CD4-positive, CD25-positive, alpha-beta regulatory T cell (primary cell): ENCODE measurements around the gene RAD51B. TPM values are rescaled to one million over a fixed set of nuclear protein-coding genes. Genes with fewer than 3 reads are reported as not detected.

ENCODE experiments used
- ATAC-seq, 2 donors: fragments of 150-1000 bp; cut with Tn5 transposase; one replicate each; pipeline ENCODE4 v1.10.0; 2021; ENCODE audit warnings: low read depth in 2 of 2, moderate number of reproducible peaks in 2 of 2, moderate library complexity in 1 of 2
- DNase-seq, 3 donors: peaks; one replicate each; pipeline versions ENCODE4 v3.0.0 to v3.0.0-alpha.2; 2012 to 2022; ENCODE audit warnings: mixed read lengths in 1 of 3
- H3K27ac ChIP-seq: one replicate; pipeline ENCODE4 v1.7.0; 2013; ENCODE audit warnings: mild to moderate bottlenecking, low read length; ENCODE audit not compliant: insufficient read depth, poor library complexity, severe bottlenecking
- H3K27me3 ChIP-seq: one replicate; pipeline ENCODE4 v1.7.0; 2013; ENCODE audit warnings: low read length; ENCODE audit not compliant: control insufficient read depth, insufficient read depth
- H3K36me3 ChIP-seq: one replicate; pipeline ENCODE4 v1.7.0; 2013; ENCODE audit warnings: mild to moderate bottlenecking, low read length, moderate library complexity; ENCODE audit not compliant: control insufficient read depth, insufficient read depth
- H3K4me1 ChIP-seq: 2 replicates; pipeline ENCODE4 v1.7.0; 2013; ENCODE audit warnings: mild to moderate bottlenecking, low read length; ENCODE audit not compliant: insufficient read depth, control insufficient read depth, poor library complexity, severe bottlenecking
- H3K4me3 ChIP-seq: one replicate; pipeline ENCODE4 v1.7.0; 2013; ENCODE audit warnings: low read depth, mild to moderate bottlenecking, low read length, moderate library complexity
- H3K9me3 ChIP-seq, 2 experiments: 1 replicate in 1 of 2; 2 replicates in 1 of 2; pipeline ENCODE4 v1.7.0; 2013; ENCODE audit warnings: low read length in 2 of 2, mild to moderate bottlenecking in 1 of 2, moderate library complexity in 1 of 2; ENCODE audit not compliant: control insufficient read depth in 2 of 2
- H3K27ac Mint-ChIP-seq, 3 donors: one replicate each; pipeline ENCODE4 v1.8.0; 2020 to 2022; ENCODE audit warnings: mild to moderate bottlenecking in 3 of 3, mixed read lengths in 3 of 3, moderate library complexity in 2 of 3
- H3K27me3 Mint-ChIP-seq: one replicate; pipeline ENCODE4 v1.8.0; 2022; ENCODE audit warnings: mild to moderate bottlenecking, mixed read lengths
- H3K36me3 Mint-ChIP-seq: one replicate; pipeline ENCODE4 v1.8.0; 2020; ENCODE audit warnings: mixed read lengths
- H3K4me1 Mint-ChIP-seq, 4 donors: one replicate each; pipeline ENCODE4 v1.8.0; 2020 to 2022; ENCODE audit warnings: mixed read lengths in 4 of 4, mild to moderate bottlenecking in 1 of 4
- H3K4me3 Mint-ChIP-seq, 4 donors: one replicate each; pipeline ENCODE4 v1.8.0; 2020 to 2022; ENCODE audit warnings: mild to moderate bottlenecking in 4 of 4, mixed read lengths in 4 of 4, moderate library complexity in 3 of 4
- H3K9me3 Mint-ChIP-seq, 7 donors: one replicate each; pipeline ENCODE4 v1.8.0; 2020 to 2022; ENCODE audit warnings: mixed read lengths in 7 of 7, mild to moderate bottlenecking in 3 of 7, moderate library complexity in 2 of 7
- polyA plus RNA-seq, 4 donors: library from polyadenylated mRNA; unstranded; fragments of 300-500 nt; fragmentation: Illumina TruSeq; gene quantifications; one replicate each; pipeline ENCODE4 v1.2.3, GENCODE V29; 2021
- total RNA-seq: library from RNA; stranded (reverse); gene quantifications from one replicate; pipeline ENCODE4 v1.2.3, GENCODE V29; 2022

RAD51B gene
- total and polyA plus RNA-seq, 5 donors from 2014 or later = 19.1 to 40.2 (median 28.1) TPM

- ATAC-seq = no peak
- Histone ChIP-seq H3K9me3 (no peaks in the 10 kb centered on the region), H3K36me3 (no peaks in the 10 kb centered on the region), H3K27ac (no peak overlapping the region), H3K27me3 (no peaks in the 10 kb centered on the region), H3K4me1 (peaks cover 11% of the 10 kb centered on the region), H3K4me3 (no peak overlapping the region)
- H3K4me3 Mint-ChIP-seq = no peak overlapping the region
- H3K27me3 Mint-ChIP-seq = no peaks in the 10 kb centered on the region
- peaks cover 4% of the 10 kb centered on the region for H3K36me3 Mint-ChIP-seq
- DNase-seq = no peak
- H3K9me3 Mint-ChIP-seq = peaks cover 0 to 3% (median 0%) of the 10 kb centered on the region in 7 donors
- H3K27ac Mint-ChIP-seq = no peak overlapping the region
- peaks cover 0 to 23% (median 10%) of the 10 kb centered on the region in 4 donors for H3K4me1 Mint-ChIP-seq
Observed at GRCh38 chr14:68568907-68569897, 749.6 kb downstream of the RAD51B start.

GRCh38 chr14:68569970-68570409 lies 750.4 kb downstream of the RAD51B start:
- ATAC-seq = no peak
- Histone ChIP-seq H3K4me1 (peaks cover 8% of the 10 kb centered on the region), H3K27ac (no peak overlapping the region), H3K36me3 (no peaks in the 10 kb centered on the region), H3K9me3 (no peaks in the 10 kb centered on the region), H3K4me3 (no peak overlapping the region), H3K27me3 (no peaks in the 10 kb centered on the region)
- Mint-ChIP-seq H3K4me1 (peaks cover 0 to 17% (median 7%) of the 10 kb centered on the region in 4 donors), H3K36me3 (peaks cover 4% of the 10 kb centered on the region), H3K27me3 (no peaks in the 10 kb centered on the region), H3K27ac (peak overlapping the region in 1 of 3 donors; percentile 76), H3K9me3 (peaks cover 0 to 3% (median 0%) of the 10 kb centered on the region in 7 donors), H3K4me3 (no peak overlapping the region)
- no peak for DNase-seq

- Mint-ChIP-seq H3K4me3 (no peak overlapping the region), H3K27me3 (no peaks in the 10 kb centered on the region), H3K27ac (peak overlapping the region in 2 of 3 donors; percentile 40 to 43), H3K36me3 (peaks cover 4% of the 10 kb centered on the region), H3K4me1 (peaks cover 0 to 6% (median 3%) of the 10 kb centered on the region in 4 donors), H3K9me3 (peaks cover 0 to 3% (median 0%) of the 10 kb centered on the region in 7 donors)
- no peak for ATAC-seq
- Histone ChIP-seq H3K4me1 (no peaks in the 10 kb centered on the region), H3K27me3 (no peaks in the 10 kb centered on the region), H3K27ac (no peak overlapping the region), H3K36me3 (no peaks in the 10 kb centered on the region), H3K4me3 (no peak overlapping the region), H3K9me3 (no peaks in the 10 kb centered on the region)
- DNase-seq = no peak
Observed at GRCh38 chr14:68571114-68571591, 751.6 kb downstream of the RAD51B start.

GRCh38 chr14:68571928-68572525 lies 752.4 kb downstream of the RAD51B start:
- Mint-ChIP-seq H3K27me3 (no peaks in the 10 kb centered on the region), H3K4me3 (no peak overlapping the region), H3K27ac (peak overlapping the region in 1 of 3 donors; percentile 45), H3K36me3 (peaks cover 4% of the 10 kb centered on the region), H3K9me3 (peaks cover 0 to 3% (median 0%) of the 10 kb centered on the region in 7 donors), H3K4me1 (peaks cover 0 to 4% (median 0%) of the 10 kb centered on the region in 4 donors)
- no peak for ATAC-seq
- no peaks in the 10 kb centered on the region for H3K4me1 ChIP-seq
- no peaks in the 10 kb centered on the region for H3K9me3 ChIP-seq
- H3K4me3 ChIP-seq = no peak overlapping the region
- DNase-seq = no peak
- H3K27ac ChIP-seq = no peak overlapping the region
- no peaks in the 10 kb centered on the region for H3K36me3 ChIP-seq
- no peaks in the 10 kb centered on the region for H3K27me3 ChIP-seq

GRCh38 chr14:68573126-68573525 lies 753.5 kb downstream of the RAD51B start:
- H3K9me3 ChIP-seq = no peaks in the 10 kb centered on the region
- no peaks in the 10 kb centered on the region for H3K4me1 ChIP-seq
- no peak overlapping the region for H3K4me3 ChIP-seq
- H3K36me3 ChIP-seq = no peaks in the 10 kb centered on the region
- DNase-seq (no peak), ATAC-seq (no peak)
- no peaks in the 10 kb centered on the region for H3K27me3 Mint-ChIP-seq
- no peak overlapping the region for H3K27ac ChIP-seq
- no peak overlapping the region for H3K4me3 Mint-ChIP-seq
- H3K27ac Mint-ChIP-seq = peak overlapping the region in 1 of 3 donors; percentile 45
- no peaks in the 10 kb centered on the region for H3K27me3 ChIP-seq
- H3K36me3 Mint-ChIP-seq = no peaks in the 10 kb centered on the region
- H3K9me3 Mint-ChIP-seq = no peaks in the 10 kb centered on the region
- peaks cover 0 to 4% (median 0%) of the 10 kb centered on the region in 4 donors for H3K4me1 Mint-ChIP-seq

GRCh38 chr14:68573722-68574121 lies 754.1 kb downstream of the RAD51B start:
- no peaks in the 10 kb centered on the region for H3K36me3 ChIP-seq
- H3K27ac Mint-ChIP-seq = no peak overlapping the region
- peaks cover 0 to 1% (median 0%) of the 10 kb centered on the region in 7 donors for H3K9me3 Mint-ChIP-seq
- no peaks in the 10 kb centered on the region for H3K9me3 ChIP-seq
- H3K4me1 Mint-ChIP-seq = peaks cover 0 to 4% (median 0%) of the 10 kb centered on the region in 4 donors
- H3K4me3 ChIP-seq = no peak overlapping the region
- ATAC-seq (no peak), DNase-seq (no peak)
- no peak overlapping the region for H3K27ac ChIP-seq
- no peak overlapping the region for H3K4me3 Mint-ChIP-seq
- no peaks in the 10 kb centered on the region for H3K36me3 Mint-ChIP-seq
- no peaks in the 10 kb centered on the region for H3K27me3 Mint-ChIP-seq
- H3K27me3 ChIP-seq = no peaks in the 10 kb centered on the region
- H3K4me1 ChIP-seq = no peaks in the 10 kb centered on the region

- H3K27ac Mint-ChIP-seq = no peak overlapping the region
- ATAC-seq (no peak), DNase-seq (no peak)
- no peaks in the 10 kb centered on the region for H3K4me1 ChIP-seq
- H3K4me3 Mint-ChIP-seq = no peak overlapping the region
- H3K36me3 Mint-ChIP-seq = no peaks in the 10 kb centered on the region
- H3K9me3 ChIP-seq = no peaks in the 10 kb centered on the region
- H3K9me3 Mint-ChIP-seq = peaks cover 0 to 1% (median 0%) of the 10 kb centered on the region in 7 donors
- no peaks in the 10 kb centered on the region for H3K36me3 ChIP-seq
- no peak overlapping the region for H3K27ac ChIP-seq
- no peaks in the 10 kb centered on the region for H3K27me3 ChIP-seq
- no peaks in the 10 kb centered on the region for H3K27me3 Mint-ChIP-seq
- H3K4me1 Mint-ChIP-seq = peaks cover 0 to 4% (median 0%) of the 10 kb centered on the region in 4 donors
- H3K4me3 ChIP-seq = no peak overlapping the region
Observed at GRCh38 chr14:68574461-68574860, 754.9 kb downstream of the RAD51B start.
